ENCODE results near the gene OR4D2.

GRCh38 chr17:58207451-58207850 lies 40.7 kb downstream of the OR4D2 start:
- TF ChIP-seq CTCF (conservative IDR thresholded peaks at IDR 0.05; ENCODE audit: low read depth, low read length) (no peak), EZH2phosphoT487 (IDR thresholded peaks at IDR 0.05; ENCODE audit: borderline replicate concordance, low read length) (no peak)

All from PC-3 (cell line).